IMR-90 (cell line): ENCODE measurements around the gene SMIM14. TPM values are rescaled to one million over a fixed set of nuclear protein-coding genes. Genes with fewer than 3 reads are reported as not detected.

Experiments
- ATAC-seq: fragments of 200-7000 bp; cut with Tn5 transposase; 2 replicates; pipeline ENCODE4 v1.9.1; 2020; ENCODE audit warnings: low read depth, mild to moderate bottlenecking, moderate library complexity
- BruUV-seq: library from RNA; stranded (reverse); fragments of 400-500 nt; replicated peaks from 2 replicates; lab custom pipeline; 2021; lab: Mats Ljungman, UMichigan
- CTCF ChIA-PET: fragments of 300-600 bp; formaldehyde crosslinking; extraction: SDS; loops from one replicate; lab custom pipeline; 2021; ENCODE audit warnings: antibody characterized with exemption; lab: Yijun Ruan, JAX
- POLR2A ChIA-PET: fragments of 300-600 bp; sonication (Branson Sonifier 250); formaldehyde crosslinking; loops from one replicate; lab custom pipeline; 2022; ENCODE audit warnings: antibody characterized with exemption; ENCODE audit not compliant: unreplicated experiment; lab: Charles Lee
- DNase-seq: peaks from one replicate; pipeline ENCODE4 v3.0.0; 2013
- H2AFZ ChIP-seq: replicated peaks from 2 replicates; pipeline ENCODE3; 2013; ENCODE audit warnings: low read length, mild to moderate bottlenecking; ENCODE audit not compliant: poor library complexity
- H2AK5ac ChIP-seq: 2 replicates; pipeline ENCODE4 v1.6.1; 2013; ENCODE audit warnings: low read depth, low read length, inconsistent platforms
- H2AK9ac ChIP-seq: replicated peaks from 2 replicates; pipeline ENCODE3; 2013; ENCODE audit warnings: mild to moderate bottlenecking, low read depth, low read length, moderate library complexity; ENCODE audit not compliant: poor library complexity
- H2BK120ac ChIP-seq: 2 replicates; pipeline ENCODE4 v1.6.1; 2013; ENCODE audit warnings: low read depth, low read length, inconsistent platforms
- H2BK15ac ChIP-seq: 3 replicates; pipeline ENCODE4 v1.6.1; 2013; ENCODE audit warnings: low read depth, low read length, inconsistent platforms
- H2BK20ac ChIP-seq: 2 replicates; pipeline ENCODE4 v1.6.1; 2013; ENCODE audit warnings: low read depth, mild to moderate bottlenecking, inconsistent platforms, low read length, moderate library complexity
- H2BK5ac ChIP-seq: 2 replicates; pipeline ENCODE4 v1.6.1; 2013; ENCODE audit warnings: mild to moderate bottlenecking, low read depth, low read length, inconsistent platforms; ENCODE audit not compliant: poor library complexity, severe bottlenecking
- H3K14ac ChIP-seq: replicated peaks from 2 replicates; pipeline ENCODE4 v1.6.1; 2013; ENCODE audit warnings: low read depth, low read length, inconsistent platforms
- H3K18ac ChIP-seq: 2 replicates; pipeline ENCODE4 v1.6.1; 2013; ENCODE audit warnings: low read depth, low read length, control low read depth
- H3K23ac ChIP-seq: 2 replicates; pipeline ENCODE4 v1.6.1; 2013; ENCODE audit warnings: low read depth, low read length, inconsistent platforms
- H3K27ac ChIP-seq: 2 replicates; pipeline ENCODE4 v1.5.1; 2013; ENCODE audit warnings: mild to moderate bottlenecking, control low read depth, low read length; ENCODE audit not compliant: insufficient read depth
- H3K27me3 ChIP-seq: 2 replicates; pipeline ENCODE4 v1.6.1; 2013; ENCODE audit warnings: low read length; ENCODE audit not compliant: control insufficient read depth, insufficient read depth
- H3K36me3 ChIP-seq: 2 replicates; pipeline ENCODE4 v1.6.1; 2013; ENCODE audit warnings: low read length, mixed read lengths; ENCODE audit not compliant: control insufficient read depth, insufficient read depth
- H3K4ac ChIP-seq: 2 replicates; pipeline ENCODE4 v1.6.1; 2013; ENCODE audit warnings: low read depth, low read length, inconsistent platforms
- H3K4me1 ChIP-seq: 2 replicates; pipeline ENCODE4 v1.6.1; 2013; ENCODE audit warnings: low read length, mixed read lengths; ENCODE audit not compliant: control insufficient read depth, insufficient read depth
- H3K4me2 ChIP-seq: 2 replicates; pipeline ENCODE4 v1.6.1; 2013; ENCODE audit warnings: low read depth, mild to moderate bottlenecking, control low read depth, low read length, moderate library complexity
- H3K4me3 ChIP-seq: 2 replicates; pipeline ENCODE4 v1.5.1; 2013; ENCODE audit warnings: low read depth, mild to moderate bottlenecking, control low read depth, low read length, moderate library complexity; ENCODE audit not compliant: insufficient read depth
- H3K56ac ChIP-seq: 2 replicates; pipeline ENCODE4 v1.6.1; 2013; ENCODE audit warnings: low read length, inconsistent platforms; ENCODE audit not compliant: insufficient read depth; ENCODE audit errors: extremely low read depth
- H3K79me1 ChIP-seq, 2 experiments: 2 replicates each; pipeline ENCODE4 v1.6.1; 2013; ENCODE audit warnings: low read length in 2 of 2, inconsistent platforms in 1 of 2, low read depth in 1 of 2
- H3K9ac ChIP-seq: 2 replicates; pipeline ENCODE4 v1.6.1; 2013; ENCODE audit warnings: low read depth, low read length, control low read depth
- H3K9me1 ChIP-seq: 2 replicates; pipeline ENCODE4 v1.6.1; 2013; ENCODE audit warnings: low read length, inconsistent platforms; ENCODE audit not compliant: insufficient read depth
- H3K9me3 ChIP-seq: 2 replicates; pipeline ENCODE4 v1.6.1; 2013; ENCODE audit warnings: low read length; ENCODE audit not compliant: control insufficient read depth, insufficient read depth
- H4K20me1 ChIP-seq: 2 replicates; pipeline ENCODE4 v1.6.1; 2013; ENCODE audit warnings: low read length, inconsistent platforms; ENCODE audit not compliant: insufficient read depth
- H4K5ac ChIP-seq: 2 replicates; pipeline ENCODE4 v1.6.1; 2013; ENCODE audit warnings: mild to moderate bottlenecking, low read depth, low read length, control low read depth
- H4K8ac ChIP-seq, 2 experiments: 2 replicates each; pipeline ENCODE4 v1.6.1; 2013; ENCODE audit warnings: low read depth in 2 of 2, low read length in 2 of 2, control low read depth in 1 of 2, inconsistent platforms in 1 of 2
- H4K91ac ChIP-seq: 2 replicates; pipeline ENCODE4 v1.6.1; 2013; ENCODE audit warnings: low read depth, low read length, inconsistent platforms; ENCODE audit not compliant: insufficient read depth
- BHLHE40 ChIP-seq: fragments of 150-350 bp; IDR thresholded peaks from 2 replicates; pipeline ENCODE4 v1.6.1; 2016; ENCODE audit warnings: mild to moderate bottlenecking, low read depth, low read length
- CEBPB ChIP-seq: IDR thresholded peaks from 2 replicates; pipeline ENCODE4 v1.6.1; 2012; ENCODE audit warnings: low read depth, low read length, improper control_type of control experiment
- CHD1 ChIP-seq: IDR thresholded peaks from 2 replicates; pipeline ENCODE4 v1.6.1; 2012; ENCODE audit warnings: low read depth, low read length, improper control_type of control experiment
- FOS ChIP-seq: fragments of 150-350 bp; IDR thresholded peaks from 2 replicates; pipeline ENCODE4 v1.6.1; 2016; ENCODE audit warnings: low read depth, low read length
- MAFK ChIP-seq: IDR thresholded peaks from 2 replicates; pipeline ENCODE4 v1.6.1; 2012; ENCODE audit warnings: low read depth, low read length, improper control_type of control experiment
- MAZ ChIP-seq: IDR thresholded peaks from 2 replicates; pipeline ENCODE4 v1.6.1; 2012; ENCODE audit warnings: low read depth, mild to moderate bottlenecking, low read length, improper control_type of control experiment, moderate library complexity, borderline replicate concordance
- MXI1 ChIP-seq: IDR thresholded peaks from 2 replicates; pipeline ENCODE4 v1.6.1; 2012; ENCODE audit warnings: low read depth, mild to moderate bottlenecking, low read length, moderate library complexity, borderline replicate concordance
- NFE2L2 ChIP-seq: fragments of 150-350 bp; IDR thresholded peaks from 2 replicates; pipeline ENCODE4 v1.6.1; 2016; ENCODE audit warnings: low read depth, mild to moderate bottlenecking, low read length
- RCOR1 ChIP-seq: IDR thresholded peaks from 2 replicates; pipeline ENCODE4 v1.6.1; 2012; ENCODE audit warnings: mild to moderate bottlenecking, low read length, improper control_type of control experiment; ENCODE audit not compliant: insufficient replicate concordance
- RFX5 ChIP-seq: IDR thresholded peaks from 2 replicates; pipeline ENCODE4 v1.8.0; 2012; ENCODE audit warnings: low read depth, mild to moderate bottlenecking, low read length, moderate library complexity
- SMC3 ChIP-seq: fragments of 150-350 bp; IDR thresholded peaks from 2 replicates; pipeline ENCODE4 v1.6.1; 2016; ENCODE audit warnings: low read depth, mild to moderate bottlenecking, antibody characterized with exemption, low read length, moderate library complexity
- WGBS, 2 experiments: methylation state at CpG; one replicate each; pipeline versions ENCODE4 v1.1.5 to v1.1.7; 2013; ENCODE audit warnings: missing lambda C conversion rate in 2 of 2; ENCODE audit not compliant: insufficient read length in 1 of 2; ENCODE audit errors: extremely low coverage in 2 of 2; 5-methylcytosine and 5-hydroxymethylcytosine counted together
- dilution Hi-C: fragments of 300-500 bp; cut with HindIII; formaldehyde crosslinking; loops from one replicate; pipeline ENCODE4 v1.14.3; 2018; ENCODE audit warnings: low sequenced_read_pairs; ENCODE audit not compliant: unreplicated experiment
- in situ Hi-C: fragments of 300-500 bp; cut with MboI; formaldehyde crosslinking; loops from 3 replicates; pipeline ENCODE4 v1.14.3; 2019; ENCODE audit warnings: low sequenced_read_pairs, inconsistent platforms, mixed read lengths
- intact Hi-C: fragments of 100-400 bp; cut with micrococcal nuclease; formaldehyde crosslinking; loops from 2 replicates; pipeline ENCODE4 v1.10.0; 2022
- polyA plus RNA-seq, 3 experiments: library from polyadenylated mRNA; depleted of rRNA; stranded (reverse); fragments of >200 nt; gene quantifications; 2 replicates each; pipeline ENCODE4 v1.2.3, GENCODE V29; 2012; ENCODE audit warnings: low replicate concordance in 1 of 3
- total RNA-seq: library from RNA; depleted of rRNA; stranded (reverse); fragments of >200 nt; gene quantifications from 2 replicates; pipeline ENCODE4 v1.2.3, GENCODE V29; 2012
- TF ChIP-seq, protein P1 (sequence below): fragments of 150-350 bp; IDR thresholded peaks from 2 replicates; pipeline ENCODE4 v1.6.1; 2016; ENCODE audit warnings: low read depth, mild to moderate bottlenecking, low read length, moderate library complexity, borderline replicate concordance

SMIM14 gene
- total and polyA plus RNA-seq, 2 of the 4 experiments (the other 2 are of a cell fraction), result 15.6 to 20.9 TPM

DNA sequence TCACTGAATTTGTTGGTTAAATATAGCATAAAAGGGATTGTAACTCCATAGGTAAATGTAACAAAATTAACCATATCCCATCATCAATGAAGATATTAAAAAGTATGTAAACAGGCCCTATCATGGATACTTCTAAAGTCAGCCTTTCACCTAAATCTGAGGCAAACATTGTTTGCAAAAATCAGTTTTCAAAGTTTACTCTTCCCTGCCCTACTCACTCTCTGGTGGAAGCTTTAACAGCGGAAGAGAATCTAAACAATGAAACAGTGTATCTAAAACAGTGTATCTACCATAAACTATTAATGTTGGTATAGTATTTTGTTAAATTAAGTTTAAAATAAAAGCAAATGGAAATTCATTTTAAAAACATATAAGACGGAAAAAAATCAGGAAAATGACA lies 21.1 kb downstream of the SMIM14 start:
- Histone ChIP-seq H3K4me3 (no peak overlapping the region), H4K20me1 (peaks cover 5% of the 10 kb centered on the region), H3K79me1 (peaks cover 3 to 19% of the 10 kb centered on the region in 2 experiments; a peak in 3 of 4 replicates), H3K18ac (no peak overlapping the region), H3K4me1 (peaks cover 17% of the 10 kb centered on the region), H3K23ac (no peak overlapping the region), H2BK15ac (no peak overlapping the region), H3K14ac (no peak overlapping the region), H3K27me3 (no peaks in the 10 kb centered on the region; the same call in 1 of the 2 replicates), H2BK20ac (no peak overlapping the region), H2AK5ac (no peak overlapping the region), H2AK9ac (no peak overlapping the region), H4K91ac (no peak overlapping the region), H3K9me1 (peaks cover 3% of the 10 kb centered on the region; the same call in 1 of the 2 replicates), H3K56ac (0 out of 2 replicates have a peak overlapping the region, but pooled peaks have one; percentile 1), H3K4ac (no peak overlapping the region), H2AFZ (no peak overlapping the region), H2BK120ac (no peak overlapping the region), H3K36me3 (no peaks in the 10 kb centered on the region), H4K5ac (no peak overlapping the region), H3K27ac (no peak overlapping the region), H2BK5ac (peak overlapping the region; percentile 50), H3K9me3 (no peaks in the 10 kb centered on the region), H3K9ac (no peak overlapping the region), H3K4me2 (no peak overlapping the region; the same call in 1 of the 2 replicates), H4K8ac (no peak overlapping the region)
- in situ Hi-C loops (no loop called here), dilution Hi-C loops (no loop called here), intact Hi-C loops (no loop called here)
- DNase-seq (no peak), ATAC-seq (peak; percentile 25; the same call in 1 of the 2 replicates)
- WGBS, 2 experiments, result no CpG with 5 or more reads among the region's 2 CpGs
- CTCF ChIA-PET, result no interaction called here
- no TSS peak for BruUV-seq
- no peak for TF ChIP-seq SMC3
- TF ChIP-seq MAZ, result no peak
- TF ChIP-seq CHD1, result no peak
- TF ChIP-seq NFE2L2, result no peak
- TF ChIP-seq RCOR1, result no peak
- no peak for TF ChIP-seq MXI1
- TF ChIP-seq CEBPB, result no peak
- TF ChIP-seq, protein P1, sequence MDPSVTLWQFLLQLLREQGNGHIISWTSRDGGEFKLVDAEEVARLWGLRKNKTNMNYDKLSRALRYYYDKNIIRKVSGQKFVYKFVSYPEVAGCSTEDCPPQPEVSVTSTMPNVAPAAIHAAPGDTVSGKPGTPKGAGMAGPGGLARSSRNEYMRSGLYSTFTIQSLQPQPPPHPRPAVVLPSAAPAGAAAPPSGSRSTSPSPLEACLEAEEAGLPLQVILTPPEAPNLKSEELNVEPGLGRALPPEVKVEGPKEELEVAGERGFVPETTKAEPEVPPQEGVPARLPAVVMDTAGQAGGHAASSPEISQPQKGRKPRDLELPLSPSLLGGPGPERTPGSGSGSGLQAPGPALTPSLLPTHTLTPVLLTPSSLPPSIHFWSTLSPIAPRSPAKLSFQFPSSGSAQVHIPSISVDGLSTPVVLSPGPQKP, result no peak
- TF ChIP-seq RFX5, result no peak
- no peak for TF ChIP-seq FOS
- TF ChIP-seq BHLHE40, result no peak
- TF ChIP-seq MAFK, result no peak
- POLR2A ChIA-PET, result interaction anchor here (0.5 kb wide), 1 partner anchor 169 kb away, joined by 15 read pairs; no protein-coding TSS in a partner anchor
